Hepatocyte (in vitro differentiated cells): ENCODE data around the gene ATP13A2.

Experiments used
- CTCF ChIP-seq: fragments of 200-600 bp; sonication (generic); IDR thresholded peaks from 2 replicates; pipeline ENCODE4 v1.5.1; 2016; ENCODE audit warnings: antibody characterized with exemption, mild to moderate bottlenecking; ENCODE audit not compliant: poor library complexity
- EZH2 ChIP-seq: fragments of 200-600 bp; sonication (generic); IDR thresholded peaks from 2 replicates; pipeline ENCODE4 v1.6.1; 2016; ENCODE audit warnings: antibody characterized with exemption, mild to moderate bottlenecking, borderline replicate concordance
- EZH2phosphoT487 ChIP-seq: fragments of 200-600 bp; sonication (generic); IDR thresholded peaks from one replicate; pipeline ENCODE4 v1.6.1; 2018; ENCODE audit warnings: antibody characterized with exemption, mild to moderate bottlenecking, low read depth, moderate library complexity; ENCODE audit not compliant: unreplicated experiment, severe bottlenecking

- TF ChIP-seq CTCF (peak; percentile 17), EZH2 (no peak), EZH2phosphoT487 (no peak)
These were observed 11.8 kb upstream of the ATP13A2 start for GRCh38 chr1:17023573-17023972.
